GM21390 (cell line): ENCODE results near the gene RERE.

Experiments
- ATAC-seq: cut with Tn5 transposase; IDR thresholded peaks from one replicate; pipeline ENCODE4 v1.9.1; 2021; ENCODE audit not compliant: unreplicated experiment

Gene RERE

GRCh38 chr1:8343044-8343443 is 474.4 kb downstream of the RERE start:
- no peak for ATAC-seq

GRCh38 chr1:8342325-8342724 is 475.1 kb downstream of the RERE start:
- no peak for ATAC-seq

GRCh38 chr1:8340448-8340847 is 477.0 kb downstream of the RERE start:
- no peak for ATAC-seq

GRCh38 chr1:8339203-8339600 is 478.2 kb downstream of the RERE start:
- no peak for ATAC-seq

- ATAC-seq, result no peak
Observed at GRCh38 chr1:8338526-8339202, 478.8 kb downstream of the RERE start.

- ATAC-seq, result no peak
Observed at GRCh38 chr1:8337776-8338525, 479.5 kb downstream of the RERE start.

- ATAC-seq, result no peak
Observed at GRCh38 chr1:8335246-8335645, 482.2 kb downstream of the RERE start.

GRCh38 chr1:8334106-8334851 is 483.2 kb downstream of the RERE start:
- no peak for ATAC-seq

- no peak for ATAC-seq
Observed at GRCh38 chr1:8333246-8333987, 484.0 kb downstream of the RERE start.

GRCh38 chr1:8332806-8333205 is 484.6 kb downstream of the RERE start:
- ATAC-seq, result no peak

GRCh38 chr1:8330271-8331125 is 486.9 kb downstream of the RERE start:
- ATAC-seq, result no peak

GRCh38 chr1:8329858-8330257 is 487.6 kb downstream of the RERE start:
- no peak for ATAC-seq

- ATAC-seq, result no peak
Observed at GRCh38 chr1:8329439-8329838, 488.0 kb downstream of the RERE start.

- ATAC-seq, result no peak
Observed at GRCh38 chr1:8328271-8328670, 489.2 kb downstream of the RERE start.

- ATAC-seq, result no peak
Observed at GRCh38 chr1:8326265-8326664, 491.2 kb downstream of the RERE start.

- no peak for ATAC-seq
Observed at GRCh38 chr1:8325771-8326170, 491.7 kb downstream of the RERE start.

GRCh38 chr1:8324176-8324810 is 493.1 kb downstream of the RERE start:
- ATAC-seq, result no peak

GRCh38 chr1:8323706-8324105 is 493.7 kb downstream of the RERE start:
- no peak for ATAC-seq

- ATAC-seq, result no peak
Observed at GRCh38 chr1:8321612-8322011, 495.8 kb downstream of the RERE start.

GRCh38 chr1:8318436-8318835 is 499.0 kb downstream of the RERE start:
- ATAC-seq, result no peak
